Superior temporal gyrus (tissue), 1 donor: ENCODE results near the gene CPVL.
A peak's percentile ranks its signal among the peaks of the same experiment; 100 is the strongest.

Experiments
- DNase-seq: peaks from one replicate; pipeline ENCODE4 v3.0.0-alpha.2; 2016; ENCODE audit errors: extremely low spot score

The CPVL gene

DNA sequence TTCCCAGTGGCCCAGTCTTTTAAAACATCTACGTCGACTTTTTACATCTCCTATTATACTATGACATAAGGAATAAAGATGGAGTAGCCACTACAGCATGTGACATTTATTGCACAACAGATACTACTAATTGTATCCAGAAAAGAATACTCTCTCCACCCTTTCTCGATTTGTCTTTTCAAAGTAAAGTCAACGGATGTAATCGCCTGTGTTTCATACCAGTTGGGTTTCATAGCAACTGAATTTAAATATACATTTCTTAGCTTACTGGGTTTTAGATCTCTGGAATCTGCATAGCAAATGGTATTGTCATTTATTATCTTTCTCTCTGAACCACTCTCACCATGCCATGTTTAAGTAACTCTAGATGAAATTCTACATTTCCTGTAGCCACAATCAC lies 101.8 kb downstream of the CPVL start:
- DNase-seq: no peak

- DNase-seq: no peak
Observed at GRCh38 chr7:29043576-29043975, 102.8 kb downstream of the CPVL start.

DNA sequence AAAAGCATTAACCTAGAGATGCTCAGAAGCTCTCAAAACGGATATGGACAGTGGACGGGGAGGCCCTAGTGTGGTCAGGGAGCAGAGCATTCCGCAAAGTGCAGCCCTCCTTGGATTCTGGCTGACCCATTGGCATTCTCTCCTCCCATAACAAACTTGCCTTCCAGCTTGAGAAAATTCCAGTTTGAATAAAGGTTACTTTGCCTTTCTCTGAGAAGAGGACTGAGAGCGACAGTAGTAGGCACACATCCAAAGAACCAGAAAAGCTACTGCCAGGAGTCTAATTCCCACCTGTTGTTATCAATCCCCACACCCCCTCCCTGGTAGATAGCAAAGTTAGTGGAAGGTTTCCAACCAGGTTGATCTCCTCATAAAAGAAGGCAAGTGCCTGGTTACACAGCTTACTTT lies 103.5 kb downstream of the CPVL start:
- no peak for DNase-seq

GRCh38 chr7:29041991-29042390 lies 104.3 kb downstream of the CPVL start:
- no peak for DNase-seq

GRCh38 chr7:29040579-29040925 lies 105.8 kb downstream of the CPVL start:
- no peak for DNase-seq

DNA sequence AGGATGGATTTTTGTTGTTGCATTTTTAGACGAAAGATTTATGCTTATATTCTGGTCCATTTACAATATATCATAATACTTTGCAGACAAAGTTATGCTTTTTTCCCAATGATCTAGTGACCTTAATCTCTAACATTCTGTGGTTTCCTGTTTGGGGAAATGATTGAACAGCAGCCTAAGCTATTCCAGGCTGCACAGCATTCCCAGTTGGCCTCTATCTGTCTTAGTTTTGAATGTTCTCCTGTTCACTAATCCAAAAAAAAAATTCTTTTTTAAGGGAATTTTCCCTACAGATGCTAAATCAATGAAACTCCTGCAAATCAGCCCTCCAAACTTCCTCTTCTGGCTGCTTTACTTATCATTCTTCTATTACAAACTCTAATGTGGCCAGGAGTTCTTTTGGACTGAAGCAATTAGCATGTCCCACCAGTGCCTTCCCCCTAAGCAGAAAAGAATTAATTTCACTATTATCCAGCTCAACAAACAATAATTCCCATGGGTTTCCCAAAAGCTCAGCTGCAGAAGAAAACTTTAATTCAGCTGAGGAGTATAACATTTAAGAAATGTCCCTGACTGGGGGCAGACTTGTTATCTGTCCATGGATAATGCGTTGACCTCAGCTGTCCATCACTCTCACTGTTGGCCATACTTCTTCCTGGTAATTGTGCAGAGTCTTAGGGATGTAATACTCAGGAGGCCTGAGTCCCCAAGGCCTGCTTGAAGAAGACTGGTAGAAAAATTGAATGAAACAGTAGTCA lies 106.3 kb downstream of the CPVL start:
- DNase-seq: no peak

GRCh38 chr7:29038463-29038862 lies 107.9 kb downstream of the CPVL start:
- no peak for DNase-seq

GRCh38 chr7:29035044-29035740 lies 111.1 kb downstream of the CPVL start:
- DNase-seq: no peak

- no peak for DNase-seq
Observed at GRCh38 chr7:29033584-29033983, 112.8 kb downstream of the CPVL start.

DNA sequence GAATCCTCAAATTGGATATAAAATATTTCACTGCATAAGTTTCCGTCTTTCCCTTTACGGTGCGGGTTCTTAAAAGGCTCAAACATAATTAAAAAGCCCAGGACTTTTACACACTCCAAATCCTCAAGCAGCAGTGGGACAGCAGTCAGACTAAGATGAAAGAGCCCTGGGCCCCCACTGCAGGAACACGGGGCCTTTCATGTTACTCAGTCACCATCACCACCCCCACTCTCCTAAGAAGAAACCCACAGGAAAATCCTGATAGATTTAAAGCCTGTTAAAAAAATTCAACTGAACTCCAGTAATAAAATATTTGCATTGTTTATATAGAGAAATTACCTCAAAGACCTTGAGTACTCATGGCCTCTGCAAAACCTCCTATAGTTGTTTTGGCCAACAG lies 114.2 kb downstream of the CPVL start:
- DNase-seq: no peak

DNA sequence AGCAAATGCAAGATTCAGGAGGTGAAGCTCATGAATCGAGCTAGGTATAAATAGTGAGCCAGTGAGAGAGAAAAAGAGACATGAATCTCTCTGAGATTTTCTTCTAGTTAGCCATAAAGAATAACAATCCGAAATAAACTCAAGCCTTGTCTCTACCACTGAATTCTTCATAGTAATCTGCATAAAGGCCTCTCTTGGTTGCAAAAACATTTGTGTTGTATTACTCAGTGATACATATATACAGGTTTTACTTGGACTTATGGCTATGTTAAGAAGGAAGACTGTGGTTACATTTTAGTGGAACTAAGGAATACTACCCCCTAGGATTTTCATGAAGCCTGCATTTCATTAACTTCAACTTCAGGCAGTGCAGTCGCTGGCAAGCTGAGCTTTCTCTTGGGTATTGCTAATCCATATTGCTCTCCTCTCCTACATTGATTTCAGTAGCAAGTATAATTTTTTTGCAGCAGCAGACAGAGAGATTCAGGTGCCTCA lies 115.5 kb downstream of the CPVL start:
- no peak for DNase-seq

DNA sequence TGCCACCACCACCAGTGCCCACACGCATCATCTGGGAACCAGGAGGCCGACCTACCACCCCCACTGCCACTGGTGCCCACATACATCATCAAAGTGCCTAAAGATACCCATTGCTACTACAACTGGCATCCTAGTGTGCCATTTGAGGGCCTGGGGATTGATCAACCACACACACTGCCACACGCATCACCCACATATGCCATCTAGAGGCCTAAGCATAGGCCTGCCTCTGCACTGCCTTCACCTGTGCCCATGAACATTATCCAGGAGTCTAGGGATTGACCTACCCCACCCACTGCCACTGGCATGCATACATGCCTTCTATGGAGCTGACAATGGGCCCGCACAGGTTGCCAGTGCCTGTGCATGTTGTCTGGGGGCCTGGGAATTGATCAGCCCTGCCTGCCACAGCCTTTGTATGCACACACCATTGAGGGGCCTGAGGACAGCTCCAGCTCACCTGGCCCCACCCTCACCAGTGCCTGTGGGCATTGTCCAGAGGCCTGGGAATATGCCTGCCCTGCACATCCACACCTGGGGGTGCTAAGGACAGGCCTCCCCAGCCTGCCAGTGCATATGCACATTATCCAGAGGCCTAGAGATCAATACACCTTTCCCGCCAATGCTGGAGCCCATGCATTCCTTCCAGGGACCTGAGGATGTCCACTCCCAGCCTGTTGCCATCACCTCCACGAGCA lies 123.9 kb downstream of the CPVL start:
- DNase-seq: no peak

DNA sequence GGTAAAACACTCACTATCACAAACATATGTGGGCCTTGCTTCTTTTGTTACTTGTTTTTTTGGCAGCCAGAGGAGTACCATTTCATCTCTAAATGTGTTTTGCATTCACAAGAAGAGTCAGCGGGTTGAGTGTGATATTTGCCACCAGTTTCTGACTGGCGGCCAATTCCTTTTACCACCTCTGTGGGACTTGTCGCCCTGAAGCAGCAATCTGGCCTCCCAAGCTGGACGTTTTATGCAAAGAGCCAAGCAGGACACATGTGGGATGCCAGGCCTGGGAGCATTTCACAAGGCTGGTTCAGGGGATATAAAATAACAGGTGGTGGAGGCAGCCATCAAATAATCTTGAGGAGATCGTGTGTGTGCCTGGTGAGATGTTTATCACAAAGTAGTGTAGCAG lies 126.4 kb downstream of the CPVL start:
- DNase-seq: peak; percentile 72

DNA sequence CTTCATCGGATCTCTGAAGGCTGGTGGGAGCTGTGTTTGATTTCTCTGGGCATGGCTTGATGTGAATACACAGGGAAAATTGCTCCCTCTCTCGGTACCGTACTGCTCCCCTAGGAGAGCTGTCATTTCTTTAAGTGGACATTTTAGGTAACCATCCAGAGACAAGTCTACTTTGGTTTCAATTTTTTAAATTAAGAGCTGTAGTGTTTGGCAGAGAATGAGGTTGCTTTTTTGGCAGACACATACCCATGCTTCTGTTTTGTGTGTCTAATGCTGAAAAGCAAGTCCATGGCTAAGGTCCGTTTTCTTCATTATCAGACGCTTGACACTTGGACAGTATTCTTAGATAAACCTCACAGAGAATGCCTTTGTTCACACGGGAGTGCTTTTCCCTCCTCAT lies 127.0 kb downstream of the CPVL start:
- DNase-seq: peak; percentile 55

DNA sequence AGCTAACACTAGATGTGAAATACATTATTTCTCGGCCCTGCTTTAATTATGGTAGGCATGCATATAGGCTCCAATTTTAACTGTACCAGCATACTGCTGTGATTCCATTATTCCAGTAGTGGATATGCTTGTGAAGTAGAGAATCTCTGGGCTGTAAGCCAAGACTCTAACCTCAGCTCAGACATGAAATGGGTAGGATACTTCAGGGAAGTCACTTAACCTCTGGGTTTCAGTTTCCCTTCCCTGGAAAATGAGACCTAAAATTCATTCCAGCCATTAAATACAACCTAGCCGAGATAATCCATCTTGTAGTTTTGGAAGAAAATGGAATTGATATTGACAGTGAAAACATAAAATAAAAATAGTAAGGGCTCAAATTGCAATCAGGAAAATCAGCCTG lies 128.6 kb downstream of the CPVL start:
- DNase-seq: no peak

- DNase-seq: no peak
Observed at GRCh38 chr7:29014725-29015124, 131.6 kb downstream of the CPVL start.

- DNase-seq: no peak
Observed at GRCh38 chr7:29013931-29014330, 132.4 kb downstream of the CPVL start.

GRCh38 chr7:29013082-29013695 lies 133.1 kb downstream of the CPVL start:
- DNase-seq: no peak

DNA sequence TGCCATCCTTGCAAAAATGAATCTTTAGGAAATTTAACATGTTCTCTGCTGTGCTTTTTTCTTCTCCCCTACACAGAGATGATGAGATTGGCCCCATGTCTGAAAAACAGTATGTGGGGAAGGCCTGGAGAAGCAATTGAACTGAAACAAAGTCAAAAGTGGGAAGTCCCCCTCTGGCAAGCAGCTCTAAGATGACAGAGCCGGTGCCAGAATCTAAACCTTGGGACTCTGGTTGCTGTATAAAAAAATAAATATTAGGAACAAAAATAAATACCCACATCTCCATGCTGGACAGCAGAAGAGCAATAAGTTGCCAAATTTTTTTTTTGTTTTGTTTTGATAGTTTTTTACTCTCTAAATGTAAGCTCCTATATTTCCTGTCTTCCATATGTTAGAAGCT lies 136.4 kb downstream of the CPVL start:
- DNase-seq: no peak

GRCh38 chr7:29008590-29008989 lies 137.7 kb downstream of the CPVL start:
- DNase-seq: no peak

GRCh38 chr7:29007127-29007526 lies 139.2 kb downstream of the CPVL start:
- DNase-seq: no peak

DNA sequence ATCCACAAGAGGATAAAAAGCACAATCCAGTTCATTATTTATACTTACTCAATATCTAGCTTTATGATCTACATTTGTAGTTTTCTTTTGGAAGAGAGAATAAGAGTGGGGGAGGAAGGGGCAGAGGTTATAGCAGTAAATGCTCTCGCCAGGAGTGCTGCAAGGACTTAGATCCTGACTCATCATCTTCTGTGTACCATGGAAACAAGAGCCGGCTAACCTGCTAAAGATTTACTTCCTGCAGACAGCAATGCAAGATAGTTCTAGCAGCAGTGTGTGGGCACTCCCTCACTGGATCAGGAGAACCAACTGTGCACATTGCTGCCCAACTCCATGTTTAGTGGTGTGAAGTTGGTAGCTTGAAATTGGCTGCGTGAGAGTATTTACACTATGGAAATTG lies 140.5 kb downstream of the CPVL start:
- DNase-seq: no peak
